ENCODE data around the gene MSI2. TPM values are rescaled to one million over a fixed set of nuclear protein-coding genes. Genes with fewer than 3 reads are reported as not detected.

The MSI2 gene
- total RNA-seq, 4 donors from 2014 or later: 19.7 to 35.8 (median 22.4) TPM

- TF ChIP-seq POLR2AphosphoS5 (IDR thresholded peaks at IDR 0.05) (no peak), EP300 (IDR thresholded peaks at IDR 0.05) (no peak), POLR2A (IDR thresholded peaks at IDR 0.05) (no peak)
- TF ChIP-seq, protein P1, sequence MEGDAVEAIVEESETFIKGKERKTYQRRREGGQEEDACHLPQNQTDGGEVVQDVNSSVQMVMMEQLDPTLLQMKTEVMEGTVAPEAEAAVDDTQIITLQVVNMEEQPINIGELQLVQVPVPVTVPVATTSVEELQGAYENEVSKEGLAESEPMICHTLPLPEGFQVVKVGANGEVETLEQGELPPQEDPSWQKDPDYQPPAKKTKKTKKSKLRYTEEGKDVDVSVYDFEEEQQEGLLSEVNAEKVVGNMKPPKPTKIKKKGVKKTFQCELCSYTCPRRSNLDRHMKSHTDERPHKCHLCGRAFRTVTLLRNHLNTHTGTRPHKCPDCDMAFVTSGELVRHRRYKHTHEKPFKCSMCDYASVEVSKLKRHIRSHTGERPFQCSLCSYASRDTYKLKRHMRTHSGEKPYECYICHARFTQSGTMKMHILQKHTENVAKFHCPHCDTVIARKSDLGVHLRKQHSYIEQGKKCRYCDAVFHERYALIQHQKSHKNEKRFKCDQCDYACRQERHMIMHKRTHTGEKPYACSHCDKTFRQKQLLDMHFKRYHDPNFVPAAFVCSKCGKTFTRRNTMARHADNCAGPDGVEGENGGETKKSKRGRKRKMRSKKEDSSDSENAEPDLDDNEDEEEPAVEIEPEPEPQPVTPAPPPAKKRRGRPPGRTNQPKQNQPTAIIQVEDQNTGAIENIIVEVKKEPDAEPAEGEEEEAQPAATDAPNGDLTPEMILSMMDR (IDR thresholded peaks at IDR 0.05): no peak
- no peaks in the 10 kb centered on the region for H3K36me3 ChIP-seq
- no peaks in the 10 kb centered on the region for H3K9me3 ChIP-seq
- H3K4me1 ChIP-seq: peaks cover 37% of the 10 kb centered on the region
- H3K27ac ChIP-seq: no peak overlapping the region
- no peaks in the 10 kb centered on the region for H3K27me3 ChIP-seq
- 54% methylated on average over 12 of the region's 12 CpGs for WGBS
- no peak overlapping the region for H3K4me3 ChIP-seq
- DNase-seq (ENCODE audit: low spot score in 2 of 2): no peak
These were observed 234.6 kb downstream of the MSI2 start for GRCh38 chr17:57490890-57491289.

DNA sequence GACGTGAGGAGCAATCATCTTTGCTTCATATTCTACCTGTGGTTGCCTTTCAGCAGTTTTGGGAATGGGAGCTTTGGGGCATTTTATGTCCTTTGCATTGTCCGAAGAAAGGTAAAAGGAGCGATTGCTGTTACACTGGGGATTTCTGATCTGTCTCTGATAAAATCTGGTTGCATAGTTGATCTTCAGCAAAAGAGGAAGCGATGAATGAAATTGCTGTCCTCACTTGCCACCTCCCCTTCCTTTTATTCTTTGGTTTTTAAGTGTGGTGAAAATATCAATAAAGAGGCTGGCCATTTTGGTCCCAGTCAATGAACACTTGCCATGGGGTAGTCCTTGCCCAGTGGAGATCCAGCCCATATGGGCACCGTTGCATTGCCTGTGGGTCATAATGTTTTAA, 236.8 kb downstream of the MSI2 start:
- Histone ChIP-seq H3K27me3 (no peaks in the 10 kb centered on the region), H3K4me3 (no peak overlapping the region), H3K27ac (no peak overlapping the region), H3K9me3 (no peaks in the 10 kb centered on the region), H3K36me3 (no peaks in the 10 kb centered on the region), H3K4me1 (peaks cover 15% of the 10 kb centered on the region)
- TF ChIP-seq EP300 (IDR thresholded peaks at IDR 0.05): no peak
- TF ChIP-seq, protein P1 (IDR thresholded peaks at IDR 0.05): no peak
- no peak for TF ChIP-seq POLR2A (IDR thresholded peaks at IDR 0.05)
- no peak for TF ChIP-seq POLR2AphosphoS5 (IDR thresholded peaks at IDR 0.05)
- DNase-seq (ENCODE audit: low spot score in 2 of 2): no peak
- WGBS: 95% methylated on average over 5 of the region's 5 CpGs

- Histone ChIP-seq H3K4me3 (no peak overlapping the region), H3K4me1 (peaks cover 11% of the 10 kb centered on the region), H3K36me3 (no peaks in the 10 kb centered on the region), H3K27me3 (no peaks in the 10 kb centered on the region), H3K9me3 (no peaks in the 10 kb centered on the region), H3K27ac (no peak overlapping the region)
- no peak for DNase-seq (ENCODE audit: low spot score in 2 of 2)
- 93% methylated on average over 6 of the region's 6 CpGs for WGBS
- TF ChIP-seq, protein P1 (IDR thresholded peaks at IDR 0.05): no peak
These were observed 237.3 kb downstream of the MSI2 start for GRCh38 chr17:57493625-57494024.

GRCh38 chr17:57494443-57494842, 238.1 kb downstream of the MSI2 start:
- no peak for DNase-seq (ENCODE audit: low spot score in 2 of 2)
- Histone ChIP-seq H3K9me3 (no peaks in the 10 kb centered on the region), H3K27ac (no peak overlapping the region), H3K27me3 (no peaks in the 10 kb centered on the region), H3K4me1 (peaks cover 2% of the 10 kb centered on the region), H3K4me3 (no peak overlapping the region), H3K36me3 (no peaks in the 10 kb centered on the region)
- TF ChIP-seq, protein P1 (IDR thresholded peaks at IDR 0.05): no peak
- TF ChIP-seq POLR2AphosphoS5 (IDR thresholded peaks at IDR 0.05) (no peak), POLR2A (IDR thresholded peaks at IDR 0.05) (no peak), EP300 (IDR thresholded peaks at IDR 0.05) (no peak)
- WGBS: 85% methylated on average over 5 of the region's 5 CpGs

GRCh38 chr17:57495771-57496170, 239.4 kb downstream of the MSI2 start:
- no peaks in the 10 kb centered on the region for H3K27me3 ChIP-seq
- H3K4me1 ChIP-seq: no peaks in the 10 kb centered on the region
- DNase-seq (ENCODE audit: low spot score in 2 of 2): no peak
- H3K36me3 ChIP-seq: no peaks in the 10 kb centered on the region
- TF ChIP-seq EP300 (IDR thresholded peaks at IDR 0.05) (no peak), POLR2AphosphoS5 (IDR thresholded peaks at IDR 0.05) (no peak), POLR2A (IDR thresholded peaks at IDR 0.05) (no peak)
- TF ChIP-seq, protein P1 (IDR thresholded peaks at IDR 0.05): no peak
- no peak overlapping the region for H3K27ac ChIP-seq
- no peak overlapping the region for H3K4me3 ChIP-seq
- no peaks in the 10 kb centered on the region for H3K9me3 ChIP-seq
- WGBS: 96% methylated on average over 6 of the region's 6 CpGs

All from suprapubic skin (tissue), 4 donors.